KBM-7 (cell line): ENCODE measurements around the gene SLC23A2.
A peak's percentile ranks its signal among the peaks of the same experiment; 100 is the strongest.

Experiments used
- DNase-seq: peaks from one replicate; pipeline ENCODE4 v3.0.0-alpha.2; 2015
- in situ Hi-C: fragments of 300-500 bp; cut with MboI; formaldehyde crosslinking; loops from 2 replicates; pipeline ENCODE4 v1.14.3; 2020; ENCODE audit warnings: low sequenced_read_pairs, low pct_unique_long_range_greater_than_20kb, mixed read lengths

The SLC23A2 gene

GRCh38 chr20:4836473-4836872 lies 164.8 kb downstream of the SLC23A2 start:
- no peak for DNase-seq
- in situ Hi-C loops, result no loop called here

DNA sequence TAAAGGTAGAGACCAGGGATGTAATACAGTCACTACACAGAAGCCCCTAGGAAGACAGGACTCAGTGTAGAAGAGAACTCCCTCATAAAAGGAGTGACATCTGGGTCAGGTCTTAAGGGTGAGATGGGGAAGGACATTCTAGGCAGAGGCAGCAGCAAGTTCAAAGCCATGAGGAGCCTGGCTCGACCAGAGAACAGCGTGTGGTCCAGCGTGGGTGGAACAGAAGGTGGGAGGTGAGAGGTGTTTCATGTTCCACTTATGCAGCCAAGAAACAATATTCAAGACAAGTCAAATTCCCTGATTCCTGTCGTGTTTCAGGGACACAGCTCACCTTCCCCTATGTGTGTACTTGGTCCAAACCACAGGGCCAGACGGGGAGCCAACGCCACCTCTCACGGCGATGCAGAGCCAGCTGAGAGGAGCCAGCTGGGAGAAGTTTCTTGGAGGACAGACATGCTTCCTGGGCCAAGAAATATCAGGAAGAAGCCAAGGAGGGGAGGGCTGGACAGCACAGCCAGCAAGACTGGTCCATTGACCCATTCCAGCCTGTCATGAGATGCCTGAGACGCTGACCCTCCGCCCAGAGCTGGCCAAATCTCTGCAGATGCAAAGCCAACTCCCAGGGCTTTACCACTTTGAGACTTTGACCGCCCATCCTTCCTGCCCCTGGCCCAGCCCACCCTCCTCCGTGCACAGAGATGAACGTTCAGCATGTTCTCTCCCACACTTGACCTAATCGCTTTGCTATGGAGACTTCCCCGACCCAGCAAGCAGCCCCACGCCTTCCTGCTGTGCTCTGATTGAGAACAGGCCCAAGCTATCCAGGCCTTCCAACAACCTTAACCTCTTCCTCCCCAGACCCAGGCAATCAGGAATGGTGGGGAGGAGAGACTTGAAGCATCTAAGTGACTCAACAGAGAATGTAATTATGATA lies 165.8 kb downstream of the SLC23A2 start:
- no peak for DNase-seq
- in situ Hi-C loops, result no loop called here

GRCh38 chr20:4833074-4833728 lies 168.1 kb downstream of the SLC23A2 start:
- in situ Hi-C loops, result no loop called here

GRCh38 chr20:4832469-4832868 lies 168.8 kb downstream of the SLC23A2 start:
- in situ Hi-C loops, result no loop called here
- DNase-seq, result no peak

More at GRCh38 chr20:4833074-4833728, 168.1 kb downstream of the SLC23A2 start:
- DNase-seq, result no peak

DNA sequence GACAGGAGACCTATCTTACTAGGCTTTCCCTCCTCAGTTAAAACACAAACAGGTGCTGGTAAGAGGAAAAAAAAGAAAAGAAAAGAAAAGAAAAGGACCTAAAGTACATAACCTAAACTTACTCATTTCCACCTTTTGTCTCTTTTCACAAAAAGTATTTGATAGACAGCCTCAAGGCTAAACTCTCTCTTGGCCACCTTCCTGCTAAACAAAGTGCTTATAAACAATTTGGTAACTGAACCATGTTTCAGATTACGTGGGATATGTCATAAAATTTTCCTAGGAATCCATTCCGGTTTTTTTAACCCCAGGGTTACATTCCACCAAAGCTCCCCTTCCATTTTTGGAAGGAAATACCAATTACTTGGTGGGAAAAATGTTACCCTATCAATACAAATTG lies 170.6 kb downstream of the SLC23A2 start:
- in situ Hi-C loops, result no loop called here
- DNase-seq, result no peak

GRCh38 chr20:4830259-4830658 lies 171.1 kb downstream of the SLC23A2 start:
- DNase-seq, result no peak
- in situ Hi-C loops, result no loop called here

GRCh38 chr20:4829514-4830215 lies 171.6 kb downstream of the SLC23A2 start:
- in situ Hi-C loops, result no loop called here
- peak; percentile 70 for DNase-seq

- DNase-seq, result no peak
- in situ Hi-C loops, result no loop called here
Measured at GRCh38 chr20:4828830-4829513, 172.3 kb downstream of the SLC23A2 start.

- no peak for DNase-seq
- in situ Hi-C loops, result no loop called here
Measured at GRCh38 chr20:4821590-4821989, 179.7 kb downstream of the SLC23A2 start.

- no peak for DNase-seq
- in situ Hi-C loops, result no loop called here
Measured at GRCh38 chr20:4820806-4821518, 180.3 kb downstream of the SLC23A2 start.

- in situ Hi-C loops, result no loop called here
- no peak for DNase-seq
Measured at GRCh38 chr20:4819901-4820300, 181.4 kb downstream of the SLC23A2 start.

DNA sequence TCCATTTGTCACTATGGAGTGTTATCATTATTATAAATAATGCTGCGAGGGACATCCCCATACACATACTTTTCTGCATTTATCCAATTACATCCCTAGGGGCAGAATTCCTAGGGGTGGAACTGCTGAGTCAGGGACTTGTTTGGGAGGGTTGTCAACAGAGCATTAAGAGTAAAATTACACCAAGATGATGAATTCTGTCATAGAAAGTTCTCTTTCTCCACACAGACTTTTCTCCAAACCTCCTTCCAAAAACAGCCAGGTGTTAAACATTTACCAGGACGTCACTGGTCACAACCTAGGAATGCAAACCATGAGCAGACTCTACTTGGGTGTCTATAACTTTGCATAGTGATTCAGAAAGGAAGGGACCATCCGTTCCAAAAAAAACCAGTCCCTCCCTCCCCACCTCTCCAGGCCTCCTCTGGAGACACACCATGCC lies 184.1 kb downstream of the SLC23A2 start:
- in situ Hi-C loops, result no loop called here
- no peak for DNase-seq

- in situ Hi-C loops, result no loop called here
- DNase-seq, result no peak
Measured at GRCh38 chr20:4815628-4816027, 185.7 kb downstream of the SLC23A2 start.

DNA sequence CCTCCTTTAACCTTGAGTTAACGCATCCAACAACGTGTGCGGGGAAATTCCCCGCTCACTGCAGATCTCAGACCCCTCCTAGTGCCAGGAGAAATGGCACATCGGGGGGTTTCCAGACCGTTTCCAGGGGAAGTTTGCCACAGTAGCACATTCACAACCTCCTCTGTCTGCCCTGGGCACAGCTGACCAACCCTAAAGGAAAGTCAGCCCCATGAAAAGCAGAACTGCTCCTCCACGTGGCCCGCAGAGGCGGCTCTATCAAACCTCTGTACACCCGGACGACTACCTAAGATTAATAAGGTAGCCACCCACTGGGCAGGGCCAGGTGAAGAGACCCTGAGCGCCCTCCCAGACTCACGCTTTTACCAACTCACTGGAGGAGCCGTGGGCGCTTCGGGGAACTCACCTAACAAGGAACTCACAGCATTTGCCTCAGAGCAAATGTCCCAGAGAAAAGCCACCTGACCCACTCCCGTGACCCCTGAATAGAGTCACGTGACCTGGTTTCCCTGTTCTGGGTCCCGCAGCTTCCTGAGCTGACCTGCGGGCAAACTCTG lies 186.5 kb downstream of the SLC23A2 start:
- peak; percentile 78 for DNase-seq
- in situ Hi-C loops, result no loop called here

GRCh38 chr20:4813863-4814695 lies 187.2 kb downstream of the SLC23A2 start:
- in situ Hi-C loops, result no loop called here
- peak; percentile 88 for DNase-seq

- peak; percentile 75 for DNase-seq
- in situ Hi-C loops, result no loop called here
Measured at GRCh38 chr20:4813076-4813862, 188.0 kb downstream of the SLC23A2 start.

- in situ Hi-C loops, result no loop called here
- DNase-seq, result peak; percentile 40
Measured at GRCh38 chr20:4812641-4813075, 188.7 kb downstream of the SLC23A2 start.
